Measurements from ENCODE around the gene MICOS13.

Gene MICOS13

DNA sequence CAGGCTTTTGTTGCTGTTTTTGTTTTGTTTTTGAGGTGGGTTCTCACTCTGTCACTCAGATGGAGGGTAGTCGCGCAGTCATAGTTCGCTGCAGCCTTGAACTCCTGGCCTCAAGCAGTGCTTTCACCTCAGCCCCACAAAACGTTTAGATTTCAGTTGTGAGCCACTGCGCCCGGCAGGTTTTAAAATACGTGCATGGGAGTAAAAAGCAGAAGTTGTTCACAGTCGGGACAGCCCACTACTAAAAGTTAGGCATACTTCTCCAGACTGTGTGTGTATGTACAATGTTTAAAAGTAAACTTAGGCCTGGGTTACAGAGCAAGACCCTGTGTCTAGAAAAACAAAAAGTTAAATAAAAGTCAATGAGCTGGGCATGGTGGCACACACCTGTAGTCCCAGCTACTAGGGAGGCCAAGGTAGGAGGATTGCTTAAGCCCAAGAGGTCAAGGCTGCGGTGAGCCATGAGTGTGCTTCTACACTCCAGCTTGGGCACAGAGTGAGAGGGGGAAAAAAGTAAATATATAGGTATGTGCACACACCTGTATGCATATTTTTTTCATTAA, 51.3 kb downstream of the MICOS13 start:
- no peak for DNase-seq (ENCODE audit: extremely low read depth, low read depth)
- TF ChIP-seq, protein P1, sequence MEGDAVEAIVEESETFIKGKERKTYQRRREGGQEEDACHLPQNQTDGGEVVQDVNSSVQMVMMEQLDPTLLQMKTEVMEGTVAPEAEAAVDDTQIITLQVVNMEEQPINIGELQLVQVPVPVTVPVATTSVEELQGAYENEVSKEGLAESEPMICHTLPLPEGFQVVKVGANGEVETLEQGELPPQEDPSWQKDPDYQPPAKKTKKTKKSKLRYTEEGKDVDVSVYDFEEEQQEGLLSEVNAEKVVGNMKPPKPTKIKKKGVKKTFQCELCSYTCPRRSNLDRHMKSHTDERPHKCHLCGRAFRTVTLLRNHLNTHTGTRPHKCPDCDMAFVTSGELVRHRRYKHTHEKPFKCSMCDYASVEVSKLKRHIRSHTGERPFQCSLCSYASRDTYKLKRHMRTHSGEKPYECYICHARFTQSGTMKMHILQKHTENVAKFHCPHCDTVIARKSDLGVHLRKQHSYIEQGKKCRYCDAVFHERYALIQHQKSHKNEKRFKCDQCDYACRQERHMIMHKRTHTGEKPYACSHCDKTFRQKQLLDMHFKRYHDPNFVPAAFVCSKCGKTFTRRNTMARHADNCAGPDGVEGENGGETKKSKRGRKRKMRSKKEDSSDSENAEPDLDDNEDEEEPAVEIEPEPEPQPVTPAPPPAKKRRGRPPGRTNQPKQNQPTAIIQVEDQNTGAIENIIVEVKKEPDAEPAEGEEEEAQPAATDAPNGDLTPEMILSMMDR (IDR thresholded peaks at IDR 0.05; ENCODE audit: low read depth, low read length): no peak

DNA sequence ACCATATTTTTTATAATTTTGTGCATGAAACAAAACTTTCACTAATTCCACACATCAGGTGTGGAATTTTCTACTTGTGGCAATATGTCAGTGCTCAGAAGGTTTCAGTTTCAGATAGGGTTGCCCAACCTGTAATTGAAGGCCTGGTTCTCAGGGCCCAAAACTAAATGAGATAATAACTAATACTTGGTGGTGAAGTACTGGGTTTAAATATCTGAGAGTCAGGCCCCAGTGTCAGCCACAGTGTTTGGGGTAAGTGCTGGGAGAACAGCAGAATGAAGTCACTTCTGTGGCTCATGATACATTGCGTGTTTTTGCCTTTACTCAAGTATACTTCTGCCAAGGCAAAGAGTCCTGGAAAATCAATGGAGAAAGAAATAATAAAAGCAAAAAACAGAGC, 51.9 kb downstream of the MICOS13 start:
- TF ChIP-seq, protein P1 (IDR thresholded peaks at IDR 0.05; ENCODE audit: low read depth, low read length): no peak
- no peak for DNase-seq (ENCODE audit: extremely low read depth, low read depth)

Data from AG09319 (cell line).